Measurements from ENCODE around the gene PPP6R2.

DNA sequence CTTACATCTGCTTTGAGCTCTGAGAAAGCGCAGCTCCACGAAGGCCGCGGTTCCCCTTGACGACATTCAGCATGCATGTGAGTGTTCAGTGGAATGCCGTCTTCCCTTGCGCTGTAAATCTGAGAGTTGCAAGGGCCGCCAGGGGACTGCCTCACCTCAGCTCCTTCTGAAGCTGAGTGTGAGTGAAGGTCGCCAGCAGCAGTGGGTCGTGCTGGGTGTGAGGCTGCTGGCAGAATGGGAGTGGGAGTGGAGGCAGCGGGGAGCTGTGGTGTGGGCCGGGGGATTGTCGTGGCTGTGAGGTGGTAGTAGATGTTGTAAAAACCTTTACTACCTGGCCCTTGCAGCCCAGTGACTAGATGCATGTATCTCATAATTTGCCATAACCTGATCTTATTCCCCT lies 65.2 kb downstream of the PPP6R2 start:
- TF ChIP-seq, protein P1, sequence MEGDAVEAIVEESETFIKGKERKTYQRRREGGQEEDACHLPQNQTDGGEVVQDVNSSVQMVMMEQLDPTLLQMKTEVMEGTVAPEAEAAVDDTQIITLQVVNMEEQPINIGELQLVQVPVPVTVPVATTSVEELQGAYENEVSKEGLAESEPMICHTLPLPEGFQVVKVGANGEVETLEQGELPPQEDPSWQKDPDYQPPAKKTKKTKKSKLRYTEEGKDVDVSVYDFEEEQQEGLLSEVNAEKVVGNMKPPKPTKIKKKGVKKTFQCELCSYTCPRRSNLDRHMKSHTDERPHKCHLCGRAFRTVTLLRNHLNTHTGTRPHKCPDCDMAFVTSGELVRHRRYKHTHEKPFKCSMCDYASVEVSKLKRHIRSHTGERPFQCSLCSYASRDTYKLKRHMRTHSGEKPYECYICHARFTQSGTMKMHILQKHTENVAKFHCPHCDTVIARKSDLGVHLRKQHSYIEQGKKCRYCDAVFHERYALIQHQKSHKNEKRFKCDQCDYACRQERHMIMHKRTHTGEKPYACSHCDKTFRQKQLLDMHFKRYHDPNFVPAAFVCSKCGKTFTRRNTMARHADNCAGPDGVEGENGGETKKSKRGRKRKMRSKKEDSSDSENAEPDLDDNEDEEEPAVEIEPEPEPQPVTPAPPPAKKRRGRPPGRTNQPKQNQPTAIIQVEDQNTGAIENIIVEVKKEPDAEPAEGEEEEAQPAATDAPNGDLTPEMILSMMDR (IDR thresholded peaks at IDR 0.05), result no peak
- no peak for TF ChIP-seq POLR2A (IDR thresholded peaks at IDR 0.05)

Data from thyroid gland (tissue), 4 donors.